DOHH2 (cell line): ENCODE results near the gene UNC5CL.

ENCODE experiments used
- H3F3A ChIP-seq: fragments of 200-600 bp; sonication (generic), shearing (Covaris generic); 2 replicates; pipeline ENCODE4 v1.6.0; 2016; ENCODE audit warnings: antibody characterized with exemption, mild to moderate bottlenecking; ENCODE audit not compliant: control insufficient read depth, insufficient read depth
- H3K27ac ChIP-seq: fragments of 200-600 bp; sonication (generic); 2 replicates; pipeline ENCODE4 v1.5.1; 2014; ENCODE audit warnings: low read depth, mild to moderate bottlenecking, low read length, moderate library complexity
- H3K27me3 ChIP-seq: fragments of 200-600 bp; sonication (generic); 2 replicates; pipeline ENCODE4 v1.6.1; 2014; ENCODE audit warnings: mild to moderate bottlenecking, low read length, mixed read lengths; ENCODE audit not compliant: control insufficient read depth
- H3K36me3 ChIP-seq: fragments of 200-600 bp; sonication (generic); 2 replicates; pipeline ENCODE4 v1.6.1; 2014; ENCODE audit warnings: mild to moderate bottlenecking, low read length, moderate library complexity, mixed read lengths; ENCODE audit not compliant: control insufficient read depth
- H3K4me1 ChIP-seq: fragments of 200-600 bp; sonication (generic); 2 replicates; pipeline ENCODE4 v1.6.1; 2014; ENCODE audit warnings: mild to moderate bottlenecking, low read length, mixed read lengths; ENCODE audit not compliant: control insufficient read depth
- H3K4me2 ChIP-seq: fragments of 200-600 bp; sonication (generic); 2 replicates; pipeline ENCODE4 v1.6.0; 2014; ENCODE audit warnings: mild to moderate bottlenecking, low read length, moderate library complexity
- H3K4me3 ChIP-seq: fragments of 200-600 bp; sonication (generic); 2 replicates; pipeline ENCODE4 v1.5.1; 2014; ENCODE audit warnings: mild to moderate bottlenecking, low read length, mixed read lengths
- H3K79me2 ChIP-seq: fragments of 200-600 bp; sonication (generic); 2 replicates; pipeline ENCODE4 v1.6.1; 2014; ENCODE audit warnings: mild to moderate bottlenecking, low read length, mixed read lengths; ENCODE audit not compliant: control insufficient read depth
- H3K9me2 ChIP-seq: fragments of 200-600 bp; sonication (generic); replicated peaks from 2 replicates; pipeline ENCODE4 v1.6.1; 2014; ENCODE audit warnings: mild to moderate bottlenecking, low read length, mixed read lengths; ENCODE audit not compliant: control insufficient read depth
- H3K9me3 ChIP-seq: fragments of 200-600 bp; sonication (generic); 2 replicates; pipeline ENCODE4 v1.6.1; 2014; ENCODE audit warnings: antibody characterized with exemption, low read length, mixed read lengths; ENCODE audit not compliant: control insufficient read depth, insufficient read depth
- H4K20me1 ChIP-seq: fragments of 200-600 bp; sonication (generic); 2 replicates; pipeline ENCODE4 v1.6.0; 2014; ENCODE audit warnings: low read depth, mild to moderate bottlenecking, antibody characterized with exemption, low read length, moderate library complexity; ENCODE audit not compliant: control insufficient read depth, insufficient read depth
- CTCF ChIP-seq: fragments of 200-600 bp; sonication (generic); IDR thresholded peaks from one replicate; pipeline ENCODE4 v1.5.1; 2014; ENCODE audit warnings: antibody characterized with exemption, mild to moderate bottlenecking, low read depth, low read length; ENCODE audit not compliant: poor library complexity, severe bottlenecking
- EZH2phosphoT487 ChIP-seq: fragments of 200-600 bp; sonication (generic); IDR thresholded peaks from 2 replicates; pipeline ENCODE4 v1.6.1; 2017; ENCODE audit warnings: borderline replicate concordance, mild to moderate bottlenecking, antibody characterized with exemption, low read length, moderate library complexity, mixed read lengths

Gene UNC5CL

GRCh38 chr6:40997234-40997957 is 41.6 kb downstream of the UNC5CL start:
- no peaks in the 10 kb centered on the region for H3F3A ChIP-seq
- no peak overlapping the region for H3K4me2 ChIP-seq
- H3K79me2 ChIP-seq, result no peaks in the 10 kb centered on the region
- TF ChIP-seq EZH2phosphoT487, result no peak
- TF ChIP-seq CTCF, result no peak
- no peaks in the 10 kb centered on the region for H3K36me3 ChIP-seq
- H3K4me1 ChIP-seq, result no peaks in the 10 kb centered on the region
- no peaks in the 10 kb centered on the region for H3K9me3 ChIP-seq
- H3K9me2 ChIP-seq, result no peaks in the 10 kb centered on the region
- H3K4me3 ChIP-seq, result no peak overlapping the region
- no peak overlapping the region for H3K27ac ChIP-seq
- no peaks in the 10 kb centered on the region for H4K20me1 ChIP-seq
- H3K27me3 ChIP-seq, result no peaks in the 10 kb centered on the region; the same call in 1 of the 2 replicates

GRCh38 chr6:40996591-40997233 is 42.3 kb downstream of the UNC5CL start:
- no peaks in the 10 kb centered on the region for H3F3A ChIP-seq
- no peaks in the 10 kb centered on the region for H3K4me1 ChIP-seq
- no peak overlapping the region for H3K27ac ChIP-seq
- TF ChIP-seq EZH2phosphoT487, result no peak
- TF ChIP-seq CTCF, result no peak
- H3K27me3 ChIP-seq, result peaks cover 1% of the 10 kb centered on the region
- no peaks in the 10 kb centered on the region for H3K9me3 ChIP-seq
- H4K20me1 ChIP-seq, result no peaks in the 10 kb centered on the region
- no peak overlapping the region for H3K4me3 ChIP-seq
- no peaks in the 10 kb centered on the region for H3K79me2 ChIP-seq
- no peaks in the 10 kb centered on the region for H3K36me3 ChIP-seq
- no peak overlapping the region for H3K4me2 ChIP-seq
- H3K9me2 ChIP-seq, result no peaks in the 10 kb centered on the region

- no peak overlapping the region for H3K27ac ChIP-seq
- H3K36me3 ChIP-seq, result no peaks in the 10 kb centered on the region
- H3K4me1 ChIP-seq, result no peaks in the 10 kb centered on the region
- H3K4me3 ChIP-seq, result no peak overlapping the region
- H3K9me2 ChIP-seq, result no peaks in the 10 kb centered on the region
- H4K20me1 ChIP-seq, result no peaks in the 10 kb centered on the region
- H3F3A ChIP-seq, result no peaks in the 10 kb centered on the region
- peaks cover 5% of the 10 kb centered on the region for H3K27me3 ChIP-seq
- TF ChIP-seq CTCF (no peak), EZH2phosphoT487 (no peak)
- no peak overlapping the region for H3K4me2 ChIP-seq
- H3K9me3 ChIP-seq, result no peaks in the 10 kb centered on the region
- H3K79me2 ChIP-seq, result no peaks in the 10 kb centered on the region
These were observed 46.3 kb downstream of the UNC5CL start for GRCh38 chr6:40992746-40993145.
